LoVo (cell line): ENCODE results near the gene GAS7.

ENCODE experiments used
- DNase-seq: peaks from one replicate; pipeline ENCODE4 v3.0.0-alpha.2; 2016; ENCODE audit warnings: low spot score

GAS7 gene

GRCh38 chr17:10107316-10108165, 90.9 kb downstream of the GAS7 start:
- no peak for DNase-seq

DNA sequence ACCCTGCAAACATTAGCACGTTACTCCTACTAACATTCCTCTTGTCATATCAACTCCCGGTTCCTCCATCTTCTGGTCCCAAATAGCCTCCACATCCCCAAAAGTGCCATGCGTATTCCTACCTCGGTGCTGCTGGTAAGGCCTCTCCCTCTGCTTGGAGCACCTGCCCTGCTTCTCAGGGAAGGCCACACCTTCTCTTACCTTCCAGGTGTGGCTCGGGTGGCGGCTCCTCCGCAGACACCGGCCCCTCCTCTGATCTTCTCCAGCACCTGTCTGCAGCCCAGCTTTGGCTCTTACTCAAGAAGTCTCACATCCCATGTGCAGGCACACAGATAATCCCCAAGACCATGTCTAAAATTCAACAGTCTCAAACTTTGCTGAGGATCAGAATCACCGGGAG, 92.3 kb downstream of the GAS7 start:
- no peak for DNase-seq

GRCh38 chr17:10105513-10106001, 92.8 kb downstream of the GAS7 start:
- no peak for DNase-seq

DNA sequence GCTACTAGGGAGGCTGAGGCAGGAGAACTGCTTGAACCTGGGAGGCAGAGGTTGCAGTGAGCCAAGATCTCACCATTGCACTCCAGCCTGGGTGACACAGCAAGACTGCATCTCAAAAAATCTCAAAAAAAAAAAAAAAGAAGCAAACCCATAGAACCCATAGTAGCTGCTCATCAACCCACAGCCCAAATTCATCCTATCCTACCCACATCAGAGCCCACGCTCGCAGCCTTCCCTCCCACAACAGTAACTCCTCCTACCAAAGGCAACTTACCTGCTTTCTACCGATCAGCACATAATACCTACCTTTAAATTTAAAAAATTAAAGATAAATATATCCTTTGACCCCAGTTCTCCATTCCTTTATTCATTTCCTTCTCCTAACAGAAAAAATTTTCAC, 94.7 kb downstream of the GAS7 start:
- DNase-seq, result no peak

- no peak for DNase-seq
Observed at GRCh38 chr17:10102817-10103216, 95.6 kb downstream of the GAS7 start.

DNA sequence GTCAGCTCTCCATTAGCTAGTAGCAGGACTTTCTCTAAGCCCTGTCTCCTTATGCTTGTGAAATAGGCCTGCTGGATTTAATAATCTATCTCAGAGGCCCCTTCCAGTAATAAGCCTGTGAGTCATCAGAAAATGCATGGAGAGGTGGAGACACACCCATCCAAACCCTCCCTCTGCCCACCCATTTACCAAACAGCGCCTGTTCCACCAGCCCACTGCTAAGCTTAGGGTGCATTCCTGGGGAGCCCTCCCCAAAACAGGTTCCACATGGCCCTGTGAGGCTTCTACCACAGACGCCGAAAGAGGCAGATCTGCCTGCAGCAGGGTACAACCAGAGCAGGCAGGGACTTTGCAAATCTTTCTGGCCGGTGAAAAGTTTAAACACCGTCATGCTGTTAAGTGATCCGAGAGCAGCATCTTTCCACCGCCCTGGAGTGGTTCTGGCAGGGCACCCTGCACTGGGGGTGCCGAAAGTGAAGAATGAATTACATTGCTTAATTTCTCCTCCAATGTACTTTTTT, 99.3 kb downstream of the GAS7 start:
- DNase-seq, result no peak

DNA sequence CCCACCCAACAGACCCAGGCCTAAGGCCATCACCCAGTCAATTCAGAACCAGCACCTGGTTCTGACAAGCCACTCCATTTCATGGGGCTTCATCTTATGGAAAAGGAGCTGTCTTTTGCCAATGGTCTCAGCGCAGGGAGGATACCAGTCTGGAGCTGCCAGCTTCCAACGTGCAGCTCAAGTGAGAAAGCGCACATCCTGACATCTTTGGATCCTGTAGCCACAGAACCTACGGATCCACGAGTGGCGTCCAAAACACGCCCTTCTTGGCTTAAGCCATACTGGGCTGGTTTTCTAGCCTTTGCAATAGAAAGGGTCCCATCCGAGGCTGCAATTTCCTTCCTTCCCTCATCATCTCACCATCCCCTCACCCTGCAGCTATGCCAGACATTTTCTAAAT, 101.8 kb downstream of the GAS7 start:
- DNase-seq, result no peak

DNA sequence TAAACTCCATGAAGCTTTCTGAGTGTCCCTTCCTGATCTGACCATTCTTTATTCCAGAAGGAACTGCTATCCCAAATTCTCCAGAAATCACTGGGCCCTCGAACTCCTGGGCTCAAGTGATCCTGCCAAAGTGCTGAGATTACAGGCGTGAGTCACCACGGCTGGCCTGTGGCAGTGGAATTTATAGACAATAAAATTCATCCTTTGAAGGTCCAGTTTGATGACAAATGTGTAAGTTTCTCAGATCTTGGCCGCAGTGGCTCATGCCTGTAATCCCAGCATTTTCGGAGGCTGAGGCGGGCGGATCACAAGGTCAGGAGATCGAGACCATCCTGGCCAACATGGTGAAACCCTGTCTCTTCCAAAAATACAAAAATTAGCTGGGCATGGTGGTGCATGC, 103.1 kb downstream of the GAS7 start:
- DNase-seq, result peak; percentile 79

DNA sequence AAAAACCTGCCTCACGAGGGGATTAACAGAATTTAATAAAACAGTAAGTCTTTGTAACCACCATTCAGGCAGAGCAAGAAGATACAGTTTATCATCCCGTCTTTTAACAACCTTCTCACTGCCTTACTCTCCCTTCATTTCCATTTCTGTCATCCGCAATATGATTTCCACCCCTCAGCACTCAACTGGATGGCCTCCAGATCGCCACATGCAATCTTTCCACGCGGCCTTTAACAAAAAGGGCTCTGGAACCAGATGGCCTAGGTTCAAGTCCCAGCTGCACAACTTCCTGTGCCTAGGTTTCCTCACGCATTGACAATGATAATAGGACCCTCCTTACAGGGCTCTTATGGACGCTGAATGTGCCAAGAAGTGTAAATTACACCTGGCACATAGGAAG, 103.6 kb downstream of the GAS7 start:
- DNase-seq, result no peak

GRCh38 chr17:10092595-10092994, 105.8 kb downstream of the GAS7 start:
- no peak for DNase-seq

DNA sequence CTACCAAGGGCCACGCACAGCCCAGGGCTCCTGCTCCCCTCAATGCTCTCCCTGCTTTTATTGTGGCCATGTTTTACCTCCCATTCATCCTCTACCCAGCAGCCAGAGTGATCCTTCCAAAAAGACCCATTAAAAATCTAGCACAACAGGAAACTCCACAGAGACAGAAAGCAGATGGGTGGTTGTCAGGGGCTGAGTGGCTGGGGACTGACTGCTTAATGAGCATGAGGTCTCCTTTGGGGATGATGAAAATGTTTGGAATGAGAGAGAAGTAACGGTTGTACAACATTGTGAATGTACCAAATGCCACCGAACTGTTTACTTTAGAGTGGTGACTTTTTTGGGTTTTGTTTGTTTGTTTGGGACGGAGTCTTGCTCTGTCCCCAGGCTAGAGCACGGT, 107.4 kb downstream of the GAS7 start:
- no peak for DNase-seq

DNA sequence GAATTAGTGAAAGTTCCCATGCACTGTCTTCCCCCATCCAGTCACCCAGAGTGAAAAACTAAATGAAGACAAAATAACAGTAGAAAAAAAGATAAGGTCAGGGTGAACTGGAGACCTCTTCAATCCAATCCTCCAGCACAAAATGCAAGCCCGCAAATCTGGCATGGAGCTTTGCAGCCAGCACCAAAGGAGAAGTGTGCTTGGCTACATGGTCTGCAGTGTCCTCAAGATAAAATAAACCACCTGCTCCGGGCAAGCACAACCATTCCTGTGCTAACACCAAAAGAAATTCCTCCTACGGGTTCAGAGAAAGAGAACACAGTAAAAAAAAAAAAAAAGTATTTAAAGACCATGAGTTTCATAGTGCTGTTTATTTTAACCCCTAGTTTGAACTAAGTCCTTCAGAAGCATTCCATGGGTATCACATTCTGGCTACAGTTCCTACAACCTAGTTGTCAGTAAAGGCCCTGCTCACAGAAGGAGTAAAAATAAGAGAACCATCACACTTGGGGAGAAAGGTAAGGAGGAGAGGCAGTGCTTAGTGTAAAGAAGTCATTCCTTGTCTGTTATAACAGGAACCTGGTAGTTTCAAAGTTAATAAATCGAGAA, 109.1 kb downstream of the GAS7 start:
- DNase-seq, result no peak

DNA sequence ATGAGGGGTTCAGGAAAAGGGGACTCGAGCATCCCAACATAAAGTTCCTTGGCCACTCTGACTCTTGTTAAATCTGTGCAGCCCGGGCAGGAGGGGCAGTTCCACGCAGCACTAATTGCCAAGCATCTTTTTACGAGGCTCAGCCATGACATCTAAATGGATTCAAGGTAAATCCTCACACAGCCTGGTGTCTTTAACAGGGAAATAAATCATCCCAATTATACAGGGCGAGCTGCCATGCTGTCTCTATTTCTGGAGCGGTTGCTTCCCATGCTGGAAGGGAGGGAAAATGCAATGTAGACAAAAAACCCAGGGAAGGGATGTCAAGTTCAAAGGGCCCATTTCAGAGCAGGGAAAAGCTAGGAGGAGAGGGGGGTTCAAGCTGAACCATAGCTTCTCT, 110.0 kb downstream of the GAS7 start:
- no peak for DNase-seq

GRCh38 chr17:10087355-10087754, 111.1 kb downstream of the GAS7 start:
- DNase-seq, result no peak

- DNase-seq, result no peak
Observed at GRCh38 chr17:10083864-10084263, 114.5 kb downstream of the GAS7 start.

- DNase-seq, result no peak
Observed at GRCh38 chr17:10082795-10083194, 115.6 kb downstream of the GAS7 start.

GRCh38 chr17:10081571-10082169, 116.7 kb downstream of the GAS7 start:
- no peak for DNase-seq

DNA sequence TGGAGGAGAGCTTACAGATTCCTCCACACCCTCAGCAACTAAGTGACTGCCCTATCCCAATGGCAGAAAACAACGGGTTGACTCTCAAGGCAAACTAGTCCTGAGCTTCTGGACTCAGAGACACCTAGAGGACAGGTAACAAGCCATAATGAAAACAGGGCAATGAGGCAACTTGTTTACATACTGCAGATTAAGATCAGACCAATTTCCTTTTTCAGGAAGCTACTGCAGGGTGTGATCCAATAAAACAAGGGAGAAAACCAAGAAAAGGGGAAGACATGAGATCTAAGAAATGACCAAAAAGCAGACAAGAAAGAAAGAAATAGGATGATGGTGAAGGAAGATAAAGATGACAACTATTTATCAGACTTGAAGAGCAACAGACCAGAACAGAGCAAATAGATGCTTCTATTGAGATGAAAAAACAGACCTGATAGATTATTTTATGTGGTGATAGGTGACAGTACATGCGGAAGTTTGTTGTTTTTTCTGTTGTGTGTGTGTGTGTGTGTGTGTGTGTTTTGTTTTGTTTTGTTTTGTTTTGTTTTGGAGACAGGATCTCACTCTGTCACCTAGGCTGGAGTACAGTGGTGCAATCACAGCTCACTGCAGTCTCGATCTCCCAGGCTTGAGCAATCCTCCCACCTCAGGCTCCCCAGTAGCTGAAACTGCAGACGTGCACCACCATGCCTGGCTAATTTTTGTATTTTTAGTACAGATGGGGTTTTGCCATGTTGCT, 120.7 kb downstream of the GAS7 start:
- DNase-seq, result no peak

- no peak for DNase-seq
Observed at GRCh38 chr17:10075919-10076318, 122.5 kb downstream of the GAS7 start.

DNA sequence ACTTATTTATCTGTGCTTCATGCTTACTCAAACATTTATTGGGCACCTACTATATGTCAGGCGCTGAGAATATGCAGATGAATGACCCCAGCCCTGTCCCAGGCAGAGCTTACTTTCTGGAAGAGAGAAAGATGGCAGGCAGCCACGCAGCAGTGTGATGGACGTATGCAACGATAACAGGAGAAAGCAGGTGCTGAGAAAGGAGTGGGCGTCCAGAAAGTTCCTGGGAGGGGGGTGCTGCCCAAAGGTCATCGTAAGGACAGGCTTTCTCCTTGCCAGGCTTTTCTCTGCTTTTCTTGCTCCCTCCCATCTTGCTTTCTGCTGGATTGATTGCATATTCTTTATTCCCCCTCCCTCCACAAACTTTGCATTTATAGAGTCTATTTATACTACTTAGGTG, 124.5 kb downstream of the GAS7 start:
- DNase-seq, result no peak

GRCh38 chr17:10072556-10073425, 125.6 kb downstream of the GAS7 start:
- no peak for DNase-seq
